SK-N-MC (cell line): ENCODE data around the gene AK5.

ENCODE experiments used
- EZH2 ChIP-seq: fragments of 200-600 bp; sonication (generic); IDR thresholded peaks from one replicate; pipeline ENCODE4 v1.6.1; 2017; ENCODE audit warnings: antibody characterized with exemption
- FOXP2 ChIP-seq: optimal IDR thresholded peaks from 2 replicates; pipeline ENCODE3; 2011; ENCODE audit warnings: mild to moderate bottlenecking, moderate library complexity; ENCODE audit not compliant: insufficient read depth; ENCODE audit errors: extremely low read length, control extremely low read depth
- POLR2AphosphoS5 ChIP-seq: IDR thresholded peaks from 2 replicates; pipeline ENCODE4 v1.6.1; 2012; ENCODE audit warnings: mild to moderate bottlenecking, low read depth, low read length, borderline replicate concordance

- no peak for TF ChIP-seq EZH2
- no peak for TF ChIP-seq POLR2AphosphoS5
- no peak for TF ChIP-seq FOXP2
Measured at GRCh38 chr1:77542813-77543420, 261.1 kb downstream of the AK5 start.
